ENCODE results near the gene RORC.
A peak's percentile ranks its signal among the peaks of the same experiment; 100 is the strongest.
"Not testable (repeated sequence)": the region's sequence is repeated elsewhere in the genome, so short reads cannot be mapped to it uniquely, and the experiment has no call there.

Gene RORC

GRCh38 chr1:151790071-151790939 is 41.3 kb downstream of the RORC start, which contains the start of gene TDRKH:
TDRKH (minus strand) TSS chr1:151790500; CDS start chr1:151783022, 7,478 bp downstream.
- Histone ChIP-seq H3K9ac (ENCODE audit: low read length) (peak within 1 kb of the TSS; percentile 39), H3K4me1 (ENCODE audit: control insufficient read depth, insufficient read depth, low read length) (peaks cover 5% of the 10 kb centered on the region), H3K4me3 (ENCODE audit: low read length) (peak within 1 kb of the TSS; percentile 95), H3K36me3 (ENCODE audit: control insufficient read depth, insufficient read depth, low read length) (no peaks in the 10 kb centered on the region), H3K27ac (ENCODE audit: low read depth, low read length) (no peak within 1 kb of the TSS), H3K27me3 (ENCODE audit: control insufficient read depth, insufficient read depth, low read length) (no peaks in the 10 kb centered on the region)

- H3K9ac ChIP-seq (ENCODE audit: low read length), result no peak overlapping the region
- no peak overlapping the region for H3K27ac ChIP-seq (ENCODE audit: low read depth, low read length)
These were observed 43.9 kb downstream of the RORC start for GRCh38 chr1:151787689-151788088.

GRCh38 chr1:151783796-151784195 is 47.8 kb downstream of the RORC start:
- Histone ChIP-seq H3K9ac (ENCODE audit: low read length) (no peak overlapping the region), H3K27ac (ENCODE audit: low read depth, low read length) (no peak overlapping the region), H3K4me1 (ENCODE audit: control insufficient read depth, insufficient read depth, low read length) (no peaks in the 10 kb centered on the region), H3K27me3 (ENCODE audit: control insufficient read depth, insufficient read depth, low read length) (no peaks in the 10 kb centered on the region), H3K36me3 (ENCODE audit: control insufficient read depth, insufficient read depth, low read length) (no peaks in the 10 kb centered on the region), H3K4me3 (ENCODE audit: low read length) (no peak overlapping the region)

More at GRCh38 chr1:151787689-151788088, 43.9 kb downstream of the RORC start:
- no peaks in the 10 kb centered on the region for H3K36me3 ChIP-seq (ENCODE audit: control insufficient read depth, insufficient read depth, low read length)
- no peak overlapping the region for H3K4me3 ChIP-seq (ENCODE audit: low read length)
- no peaks in the 10 kb centered on the region for H3K27me3 ChIP-seq (ENCODE audit: control insufficient read depth, insufficient read depth, low read length)
- peaks cover 5% of the 10 kb centered on the region for H3K4me1 ChIP-seq (ENCODE audit: control insufficient read depth, insufficient read depth, low read length)

GRCh38 chr1:151782741-151783140 is 48.9 kb downstream of the RORC start:
- Histone ChIP-seq H3K36me3 (ENCODE audit: control insufficient read depth, insufficient read depth, low read length) (peaks cover 5% of the 10 kb centered on the region), H3K9ac (ENCODE audit: low read length) (no peak overlapping the region), H3K27me3 (ENCODE audit: control insufficient read depth, insufficient read depth, low read length) (no peaks in the 10 kb centered on the region), H3K4me3 (ENCODE audit: low read length) (no peak overlapping the region), H3K4me1 (ENCODE audit: control insufficient read depth, insufficient read depth, low read length) (no peaks in the 10 kb centered on the region), H3K27ac (ENCODE audit: low read depth, low read length) (no peak overlapping the region)

GRCh38 chr1:151782026-151782425 is 49.6 kb downstream of the RORC start:
- not testable (repeated sequence) for H3K4me3 ChIP-seq (ENCODE audit: low read length); H3K36me3 ChIP-seq (ENCODE audit: control insufficient read depth, insufficient read depth, low read length)

GRCh38 chr1:151780736-151781135 is 50.9 kb downstream of the RORC start:
- not testable (repeated sequence) for H3K27me3 ChIP-seq (ENCODE audit: control insufficient read depth, insufficient read depth, low read length); H3K9ac ChIP-seq (ENCODE audit: low read length); H3K36me3 ChIP-seq (ENCODE audit: control insufficient read depth, insufficient read depth, low read length); H3K4me3 ChIP-seq (ENCODE audit: low read length); H3K4me1 ChIP-seq (ENCODE audit: control insufficient read depth, insufficient read depth, low read length); H3K27ac ChIP-seq (ENCODE audit: low read depth, low read length)

More at GRCh38 chr1:151782026-151782425, 49.6 kb downstream of the RORC start:
- not testable (repeated sequence) for H3K9ac ChIP-seq (ENCODE audit: low read length); H3K4me1 ChIP-seq (ENCODE audit: control insufficient read depth, insufficient read depth, low read length); H3K27me3 ChIP-seq (ENCODE audit: control insufficient read depth, insufficient read depth, low read length); H3K27ac ChIP-seq (ENCODE audit: low read depth, low read length)

- H3K36me3 ChIP-seq (ENCODE audit: control insufficient read depth, insufficient read depth, low read length), result peaks cover 5% of the 10 kb centered on the region
- H3K9ac ChIP-seq (ENCODE audit: low read length), result no peak overlapping the region
- H3K27me3 ChIP-seq (ENCODE audit: control insufficient read depth, insufficient read depth, low read length), result no peaks in the 10 kb centered on the region
- H3K4me3 ChIP-seq (ENCODE audit: low read length), result no peak overlapping the region
- no peaks in the 10 kb centered on the region for H3K4me1 ChIP-seq (ENCODE audit: control insufficient read depth, insufficient read depth, low read length)
- no peak overlapping the region for H3K27ac ChIP-seq (ENCODE audit: low read depth, low read length)
These were observed 51.8 kb downstream of the RORC start for GRCh38 chr1:151779852-151780251.

- H3K9ac ChIP-seq (ENCODE audit: low read length), result no peak overlapping the region
- H3K27me3 ChIP-seq (ENCODE audit: control insufficient read depth, insufficient read depth, low read length), result no peaks in the 10 kb centered on the region
- H3K27ac ChIP-seq (ENCODE audit: low read depth, low read length), result no peak overlapping the region
- no peaks in the 10 kb centered on the region for H3K4me1 ChIP-seq (ENCODE audit: control insufficient read depth, insufficient read depth, low read length)
- H3K4me3 ChIP-seq (ENCODE audit: low read length), result no peak overlapping the region
- H3K36me3 ChIP-seq (ENCODE audit: control insufficient read depth, insufficient read depth, low read length), result peaks cover 5% of the 10 kb centered on the region
These were observed 54.3 kb downstream of the RORC start for GRCh38 chr1:151777317-151777716.

- H3K4me1 ChIP-seq (ENCODE audit: control insufficient read depth, insufficient read depth, low read length), result no peaks in the 10 kb centered on the region
- no peaks in the 10 kb centered on the region for H3K27me3 ChIP-seq (ENCODE audit: control insufficient read depth, insufficient read depth, low read length)
- H3K4me3 ChIP-seq (ENCODE audit: low read length), result no peak overlapping the region
- no peak overlapping the region for H3K27ac ChIP-seq (ENCODE audit: low read depth, low read length)
- H3K36me3 ChIP-seq (ENCODE audit: control insufficient read depth, insufficient read depth, low read length), result peaks cover 5% of the 10 kb centered on the region
- H3K9ac ChIP-seq (ENCODE audit: low read length), result no peak overlapping the region
These were observed 54.9 kb downstream of the RORC start for GRCh38 chr1:151776665-151777062.

- H3K4me1 ChIP-seq (ENCODE audit: control insufficient read depth, insufficient read depth, low read length), result no peaks in the 10 kb centered on the region
- H3K27me3 ChIP-seq (ENCODE audit: control insufficient read depth, insufficient read depth, low read length), result no peaks in the 10 kb centered on the region
- no peak overlapping the region for H3K27ac ChIP-seq (ENCODE audit: low read depth, low read length)
- no peak overlapping the region for H3K4me3 ChIP-seq (ENCODE audit: low read length)
- peaks cover 5% of the 10 kb centered on the region for H3K36me3 ChIP-seq (ENCODE audit: control insufficient read depth, insufficient read depth, low read length)
- no peak overlapping the region for H3K9ac ChIP-seq (ENCODE audit: low read length)
These were observed 55.5 kb downstream of the RORC start for GRCh38 chr1:151775894-151776664.

GRCh38 chr1:151774256-151774922 is 57.2 kb downstream of the RORC start:
- no peak overlapping the region for H3K9ac ChIP-seq (ENCODE audit: low read length)
- H3K27ac ChIP-seq (ENCODE audit: low read depth, low read length), result no peak overlapping the region
- H3K36me3 ChIP-seq (ENCODE audit: control insufficient read depth, insufficient read depth, low read length), result peaks cover 5% of the 10 kb centered on the region
- H3K27me3 ChIP-seq (ENCODE audit: control insufficient read depth, insufficient read depth, low read length), result no peaks in the 10 kb centered on the region
- H3K4me1 ChIP-seq (ENCODE audit: control insufficient read depth, insufficient read depth, low read length), result no peaks in the 10 kb centered on the region
- no peak overlapping the region for H3K4me3 ChIP-seq (ENCODE audit: low read length)

- H3K36me3 ChIP-seq (ENCODE audit: control insufficient read depth, insufficient read depth, low read length), result peaks cover 5% of the 10 kb centered on the region
- no peaks in the 10 kb centered on the region for H3K27me3 ChIP-seq (ENCODE audit: control insufficient read depth, insufficient read depth, low read length)
- H3K27ac ChIP-seq (ENCODE audit: low read depth, low read length), result no peak overlapping the region
- H3K9ac ChIP-seq (ENCODE audit: low read length), result no peak overlapping the region
- no peak overlapping the region for H3K4me3 ChIP-seq (ENCODE audit: low read length)
- H3K4me1 ChIP-seq (ENCODE audit: control insufficient read depth, insufficient read depth, low read length), result no peaks in the 10 kb centered on the region
These were observed 57.9 kb downstream of the RORC start for GRCh38 chr1:151773702-151774101.
